HTERT RPE-1 (cell line): ENCODE results near the gene DELE1.
"Not testable (repeated sequence)": the region's sequence is repeated elsewhere in the genome, so short reads cannot be mapped to it uniquely, and the experiment has no call there.

ENCODE experiments used
- in situ Hi-C: fragments of 300-500 bp; cut with MboI; formaldehyde crosslinking; loops from 4 replicates; pipeline ENCODE4 v1.14.3; 2020; ENCODE audit warnings: low sequenced_read_pairs

The DELE1 gene

DNA sequence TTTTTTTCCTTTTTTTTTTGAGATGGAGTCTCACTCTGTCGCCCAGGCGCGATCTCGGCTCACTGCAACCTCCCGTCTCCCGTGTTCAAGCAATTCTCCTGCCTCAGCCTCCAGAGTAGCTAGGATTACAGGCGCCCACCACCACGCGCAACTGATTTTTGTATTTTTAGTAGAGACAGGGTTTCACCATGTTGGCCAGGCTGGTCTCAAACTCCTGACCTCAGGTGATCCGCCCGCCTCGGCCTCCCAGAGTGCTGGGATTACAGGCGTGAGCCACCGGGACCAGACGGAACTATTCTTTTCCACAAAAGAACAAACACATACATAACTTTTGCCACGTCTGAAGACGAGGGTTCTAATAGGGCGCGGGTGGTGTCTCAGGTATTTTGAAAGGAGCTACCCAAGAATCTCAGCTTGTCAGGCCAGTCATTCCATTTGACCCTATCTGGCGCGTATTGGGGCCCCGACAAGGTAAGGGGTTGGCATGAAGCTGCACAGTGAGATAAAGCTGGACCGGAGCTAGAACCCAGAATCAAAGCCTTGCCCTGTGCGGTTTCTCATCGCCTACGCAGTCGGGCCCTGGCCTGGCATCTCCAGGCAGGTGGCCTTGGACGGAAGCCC lies 734 bp upstream of the DELE1 start:
- in situ Hi-C loops: not testable (repeated sequence)

DNA sequence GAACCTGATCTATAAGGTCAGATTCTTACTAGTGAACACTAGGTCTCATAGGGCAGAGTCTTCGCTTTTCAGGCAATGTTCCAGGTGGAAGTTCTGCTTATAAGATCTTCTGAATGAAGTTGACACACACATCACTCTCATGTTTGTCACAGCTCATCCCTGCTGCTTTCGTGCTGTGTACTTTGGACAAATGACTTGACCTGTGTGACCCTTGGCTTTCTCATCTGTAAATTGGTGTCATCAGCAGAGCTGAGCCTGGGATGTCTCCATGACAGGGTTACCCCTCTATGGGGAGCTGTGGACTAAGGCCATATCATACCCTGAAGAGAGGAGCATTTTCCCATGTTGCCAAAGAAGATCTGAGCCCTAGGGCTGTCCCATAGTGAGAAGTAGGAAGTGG lies 2.8 kb downstream of the DELE1 start:
- in situ Hi-C loops: no loop called here

DNA sequence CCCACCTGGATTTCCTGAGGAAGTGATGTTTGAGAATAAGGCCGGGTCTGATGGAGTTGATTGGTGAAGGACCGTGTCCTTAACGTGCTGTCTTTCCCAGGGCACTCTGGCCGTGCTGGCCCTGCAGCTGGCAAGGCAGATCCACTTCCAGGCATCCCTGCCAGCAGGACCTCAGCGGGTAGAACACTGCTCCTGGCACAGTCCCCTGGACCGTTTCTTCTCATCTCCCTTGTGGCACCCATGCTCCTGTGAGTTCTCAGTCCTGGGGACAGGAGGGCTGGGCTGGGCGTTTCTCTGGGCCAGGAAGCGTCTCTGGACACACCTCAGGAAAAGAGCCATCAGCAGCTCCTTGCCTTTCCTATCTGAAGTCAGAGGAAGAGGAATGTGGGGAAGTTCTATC lies 4.4 kb downstream of the DELE1 start:
- in situ Hi-C loops: no loop called here

- in situ Hi-C loops: no loop called here
These were observed 5.9 kb downstream of the DELE1 start for GRCh38 chr5:141929398-141930058.

DNA sequence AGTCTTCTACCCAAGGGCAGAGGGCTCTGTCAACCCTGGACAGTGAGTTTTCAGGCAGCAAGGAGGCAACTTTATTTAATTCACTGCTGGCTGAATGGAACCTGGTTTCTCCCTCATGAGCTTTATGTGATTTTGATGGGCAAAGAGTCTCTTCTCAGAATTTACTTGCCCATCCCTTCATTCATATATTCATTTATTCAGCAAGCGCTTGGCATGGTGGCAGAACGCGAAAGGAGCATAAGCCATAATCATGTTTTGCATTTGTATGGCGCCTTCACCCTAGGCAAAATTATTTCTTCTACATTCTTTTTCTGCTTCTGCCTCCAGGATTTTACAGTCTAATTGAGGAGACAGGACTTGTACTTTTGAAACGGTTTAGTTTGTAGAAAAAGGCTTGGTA lies 8.0 kb downstream of the DELE1 start:
- in situ Hi-C loops: no loop called here

- in situ Hi-C loops: no loop called here
These were observed 9.5 kb downstream of the DELE1 start for GRCh38 chr5:141933151-141933550.

DNA sequence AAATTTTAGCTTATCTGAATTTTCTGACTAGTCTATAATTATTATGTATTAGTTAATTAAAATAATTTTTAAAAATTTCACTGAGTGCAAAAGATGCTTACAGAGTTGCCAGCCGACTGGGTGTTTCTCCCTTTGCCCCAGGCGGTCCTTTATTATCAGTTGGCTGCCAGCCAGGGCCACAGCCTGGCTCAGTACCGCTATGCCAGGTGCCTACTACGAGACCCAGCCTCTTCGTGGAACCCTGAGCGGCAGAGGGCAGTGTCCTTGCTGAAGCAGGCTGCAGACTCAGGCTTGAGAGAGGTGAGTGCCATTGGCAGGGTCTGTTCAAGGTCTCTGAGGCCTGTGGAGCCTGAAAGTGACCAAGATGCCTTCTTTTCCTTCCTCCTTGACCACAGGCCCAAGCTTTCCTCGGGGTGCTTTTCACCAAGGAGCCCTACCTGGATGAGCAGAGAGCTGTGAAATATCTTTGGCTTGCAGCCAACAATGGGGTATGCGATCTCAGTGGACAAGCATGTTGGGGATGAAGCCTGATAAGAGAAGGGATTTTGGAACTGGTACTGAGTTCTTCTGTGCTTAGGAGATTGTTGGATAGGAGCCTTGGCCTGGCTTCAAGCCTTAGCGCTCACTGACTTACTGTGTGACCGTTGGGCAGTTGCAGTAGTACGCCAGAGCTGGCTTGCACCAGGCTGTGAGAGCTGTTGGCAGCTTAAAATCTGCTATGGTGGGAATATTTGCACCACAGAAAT lies 10.6 kb downstream of the DELE1 start:
- in situ Hi-C loops: no loop called here

GRCh38 chr5:141935538-141935937 lies 11.9 kb downstream of the DELE1 start:
- in situ Hi-C loops: no loop called here

- in situ Hi-C loops: no loop called here
These were observed 17.1 kb downstream of the DELE1 start for GRCh38 chr5:141940695-141941271.

GRCh38 chr5:141941307-141941706 lies 17.6 kb downstream of the DELE1 start:
- in situ Hi-C loops: no loop called here

DNA sequence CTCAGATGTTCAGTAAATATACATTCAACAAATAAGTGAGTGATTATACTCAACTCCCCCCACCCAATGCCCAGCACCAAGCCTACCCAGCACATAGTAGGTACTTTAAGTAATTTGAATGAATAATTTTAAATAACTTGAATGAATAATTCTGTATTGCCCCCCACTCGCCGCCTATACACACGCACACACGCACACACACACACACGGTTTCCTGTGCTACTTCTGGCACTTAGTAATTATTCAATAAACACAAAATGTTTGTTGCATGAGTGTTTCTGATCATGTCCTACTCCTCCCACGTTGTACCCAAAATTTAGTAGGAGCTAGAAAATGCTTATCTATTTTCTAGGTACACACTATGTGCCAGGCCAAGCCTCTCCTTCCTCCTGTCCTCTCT lies 18.1 kb downstream of the DELE1 start:
- in situ Hi-C loops: no loop called here

DNA sequence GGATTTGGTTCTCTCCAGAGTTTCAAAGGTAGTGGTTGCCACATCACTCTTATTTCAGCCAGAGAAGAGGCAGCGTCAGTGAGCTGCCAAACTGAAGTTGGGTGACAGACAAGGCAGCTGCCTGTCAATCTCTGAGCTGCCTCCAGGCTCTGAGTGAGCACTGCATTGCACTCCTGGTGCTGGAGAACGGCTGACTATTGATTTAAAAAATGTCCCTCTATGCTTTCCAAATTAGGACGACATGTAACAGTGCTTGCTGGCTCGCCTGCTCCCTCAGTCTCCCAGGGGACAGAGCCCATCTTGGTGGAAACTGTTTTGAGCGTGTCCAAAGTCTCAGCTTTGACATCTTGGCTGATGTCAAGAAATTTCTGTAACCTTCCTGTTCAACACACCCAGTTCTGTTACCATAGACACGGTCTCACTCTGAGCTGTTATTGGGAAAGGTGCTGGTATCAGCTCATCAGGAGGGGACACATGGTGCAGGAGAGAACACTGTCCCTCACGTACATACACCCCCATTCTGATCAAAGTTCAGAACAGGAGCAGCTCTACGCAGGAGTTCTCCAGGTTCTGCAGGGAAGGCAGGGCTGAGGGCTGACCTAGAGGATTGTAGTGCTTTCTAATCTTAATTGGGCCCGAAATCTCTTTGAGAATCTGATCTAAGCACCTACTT lies 18.6 kb downstream of the DELE1 start:
- in situ Hi-C loops: no loop called here

GRCh38 chr5:141944076-141944475 lies 20.4 kb downstream of the DELE1 start:
- in situ Hi-C loops: no loop called here

DNA sequence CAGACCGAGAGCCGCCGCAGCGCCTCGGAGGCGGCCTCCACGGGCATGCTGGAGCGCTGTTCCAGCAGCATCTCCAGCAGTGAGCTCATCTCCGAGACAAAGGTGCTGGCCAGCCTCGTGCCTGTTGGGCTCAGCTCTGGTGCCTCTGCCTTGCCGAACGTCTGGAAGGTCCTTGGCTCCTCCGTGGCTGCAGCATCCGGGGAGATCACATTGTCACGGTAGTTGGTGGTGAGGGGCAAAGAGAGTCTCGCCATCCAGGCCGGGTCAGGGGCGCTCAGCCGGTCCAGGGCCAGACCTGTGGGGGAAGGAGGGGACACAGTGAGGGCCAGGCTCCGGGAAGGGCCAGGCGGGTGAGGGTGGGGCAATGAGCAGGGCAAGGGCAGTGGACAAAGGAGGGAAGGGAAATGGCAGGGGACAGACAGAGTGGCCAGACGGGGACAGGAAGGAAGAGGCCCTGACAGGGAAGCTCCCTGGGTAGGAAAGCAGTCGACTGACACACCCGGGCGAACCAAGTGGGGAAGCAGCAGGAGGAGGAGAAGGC lies 21.9 kb downstream of the DELE1 start:
- in situ Hi-C loops: no loop called here

DNA sequence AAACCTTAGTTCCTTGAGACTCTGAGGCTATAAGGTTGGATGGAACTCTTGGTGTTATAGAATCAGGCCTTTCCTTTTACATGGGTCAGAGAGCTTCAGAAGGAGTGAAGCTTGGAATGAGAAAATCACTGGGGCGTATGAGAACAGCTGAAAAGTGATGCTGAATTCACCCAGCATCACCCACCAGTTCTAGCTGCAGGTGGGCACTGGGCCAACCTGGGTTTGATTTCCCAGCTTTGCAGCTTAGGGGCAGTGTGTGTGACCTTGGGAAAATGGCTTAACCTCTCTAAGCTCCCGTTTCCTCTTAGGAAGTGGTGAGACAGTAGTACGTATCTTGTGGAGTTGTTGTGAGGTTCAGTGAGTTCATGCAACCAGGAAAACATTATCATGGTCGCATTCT lies 23.6 kb downstream of the DELE1 start:
- in situ Hi-C loops: no loop called here

- in situ Hi-C loops: no loop called here
These were observed 25.1 kb downstream of the DELE1 start for GRCh38 chr5:141948812-141949211.

DNA sequence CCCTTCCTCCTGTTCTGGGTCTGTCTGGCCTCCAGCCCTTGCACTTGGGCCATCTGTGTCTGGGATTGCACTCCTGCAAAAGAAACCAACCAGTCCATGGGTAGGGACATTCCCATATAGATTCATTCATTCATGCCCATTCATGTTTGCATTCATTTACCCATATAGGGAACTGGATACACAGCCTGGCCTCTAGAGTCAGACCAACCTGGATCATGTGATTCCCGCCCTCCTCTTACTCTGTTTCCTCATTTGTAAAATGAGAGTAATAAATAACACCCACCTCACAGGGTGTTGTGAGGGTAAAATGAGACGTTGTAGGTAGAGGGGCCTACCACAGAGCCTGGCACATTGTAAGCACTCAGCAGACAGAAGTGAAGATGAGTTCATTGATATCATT lies 25.8 kb downstream of the DELE1 start:
- in situ Hi-C loops: no loop called here

DNA sequence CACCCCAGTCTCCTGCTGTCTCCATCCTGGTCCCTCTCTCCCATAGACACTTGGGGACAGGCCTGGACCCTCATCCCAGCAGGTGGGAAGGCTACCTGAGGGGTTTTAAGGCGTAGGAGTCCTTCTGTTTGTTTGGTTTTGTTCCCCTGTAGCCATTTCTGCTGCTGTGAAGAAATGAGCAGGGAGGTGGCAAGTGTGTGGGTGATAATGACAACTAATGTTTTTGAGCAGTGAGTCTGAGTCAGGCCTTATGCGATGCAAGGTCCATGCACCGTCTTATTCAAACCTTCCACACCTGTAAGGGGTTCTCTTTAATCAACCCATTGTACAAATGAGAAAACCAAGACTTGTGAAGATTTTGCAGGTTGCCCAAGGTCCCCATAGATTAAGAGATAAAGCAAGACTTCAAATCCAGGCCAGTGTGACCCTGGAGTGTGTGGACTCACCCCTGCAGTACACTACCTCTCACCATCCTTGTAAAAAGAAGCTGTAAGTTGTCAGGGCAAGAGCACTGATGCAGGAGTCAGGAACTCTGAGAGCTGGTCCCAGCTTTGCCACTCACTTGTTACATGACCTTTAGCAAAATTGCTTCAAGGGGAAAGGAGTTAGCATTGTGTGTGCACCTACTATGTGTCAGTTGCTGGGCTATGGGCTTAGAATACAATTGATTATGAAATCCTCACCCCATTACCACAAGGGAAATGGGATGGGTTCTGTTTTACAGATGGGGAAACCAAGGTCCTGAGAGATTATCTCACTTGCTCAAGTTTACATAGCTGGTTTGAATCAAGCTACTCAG lies 26.7 kb downstream of the DELE1 start:
- in situ Hi-C loops: no loop called here

- in situ Hi-C loops: no loop called here
These were observed 27.7 kb downstream of the DELE1 start for GRCh38 chr5:141951332-141951781.

GRCh38 chr5:141952020-141952419 lies 28.3 kb downstream of the DELE1 start:
- in situ Hi-C loops: no loop called here
